CD14-positive monocyte (primary cell): ENCODE measurements around the gene IL31RA. TPM values are rescaled to one million over a fixed set of nuclear protein-coding genes. Genes with fewer than 3 reads are reported as not detected.
A peak's percentile ranks its signal among the peaks of the same experiment; 100 is the strongest.

Experiments used
- DNase-seq, 3 donors: peaks; one replicate each; pipeline ENCODE4 v3.0.0-alpha.2; 2011 to 2022
- H2AFZ ChIP-seq: 2 replicates; pipeline ENCODE4 v1.6.0; 2012; ENCODE audit warnings: mild to moderate bottlenecking, low read depth, low read length, inconsistent platforms; ENCODE audit not compliant: insufficient read depth, poor library complexity, severe bottlenecking
- H3K27ac ChIP-seq, 2 donors: 1 replicate in 1 of 2; 2 replicates in 1 of 2; pipeline ENCODE4 v1.5.1; 2012 to 2013; ENCODE audit warnings: low read length in 2 of 2, control low read depth in 1 of 2, inconsistent platforms in 1 of 2, low read depth in 1 of 2, mild to moderate bottlenecking in 1 of 2
- H3K27me3 ChIP-seq, 2 donors: one replicate each; pipeline versions ENCODE4 v1.6.0 to v1.6.1; 2011 to 2013; ENCODE audit warnings: low read length in 2 of 2; ENCODE audit not compliant: control insufficient read depth in 2 of 2, insufficient read depth in 2 of 2
- H3K36me3 ChIP-seq, 2 donors: replicated peaks in 1 of 2; 1 replicate in 1 of 2; 2 replicates in 1 of 2; pipeline versions ENCODE4 v1.5.1 to v1.6.1; 2012 to 2013; ENCODE audit warnings: low read length in 2 of 2, control low read depth in 1 of 2, inconsistent platforms in 1 of 2, mild to moderate bottlenecking in 1 of 2; ENCODE audit not compliant: insufficient read depth in 2 of 2, control insufficient read depth in 1 of 2
- H3K4me1 ChIP-seq, 2 donors: 1 replicate in 1 of 2; 2 replicates in 1 of 2; pipeline versions ENCODE4 v1.5.1 to v1.6.1; 2012 to 2013; ENCODE audit warnings: low read length in 2 of 2, control low read depth in 1 of 2, inconsistent platforms in 1 of 2, mild to moderate bottlenecking in 1 of 2, moderate library complexity in 1 of 2; ENCODE audit not compliant: insufficient read depth in 2 of 2, control insufficient read depth in 1 of 2
- H3K4me2 ChIP-seq: replicated peaks from 2 replicates; pipeline ENCODE3; 2012; ENCODE audit warnings: low read length, moderate library complexity, mild to moderate bottlenecking; ENCODE audit not compliant: poor library complexity, severe bottlenecking; ENCODE audit errors: extremely low read depth
- H3K4me3 ChIP-seq, 3 experiments: fragments of 200-600 bp in 1 of 3; sonication (generic) in 1 of 3; replicated peaks in 1 of 3; 1 replicate in 2 of 3; 2 replicates in 1 of 3; pipeline ENCODE4 v1.5.1; 2011 to 2013; ENCODE audit warnings: low read length in 3 of 3, mild to moderate bottlenecking in 3 of 3, control low read depth in 2 of 3, low read depth in 2 of 3, inconsistent platforms in 1 of 3, moderate library complexity in 1 of 3
- H3K79me2 ChIP-seq: 2 replicates; pipeline ENCODE4 v1.6.0; 2012; ENCODE audit warnings: mild to moderate bottlenecking, control low read depth, inconsistent platforms, low read length, moderate library complexity; ENCODE audit not compliant: insufficient read depth
- H3K9ac ChIP-seq: 2 replicates; pipeline ENCODE4 v1.6.0; 2017; ENCODE audit warnings: low read length, mild to moderate bottlenecking; ENCODE audit not compliant: insufficient read depth, poor library complexity, severe bottlenecking
- H3K9me3 ChIP-seq, 2 donors: replicated peaks in 1 of 2; 1 replicate in 1 of 2; 2 replicates in 1 of 2; pipeline versions ENCODE4 v1.5.1 to v1.6.1; 2012 to 2013; ENCODE audit warnings: low read length in 2 of 2, control low read depth in 1 of 2; ENCODE audit not compliant: control insufficient read depth in 1 of 2, insufficient read depth in 1 of 2
- H4K20me1 ChIP-seq: 2 replicates; pipeline ENCODE4 v1.6.0; 2012; ENCODE audit warnings: mild to moderate bottlenecking, low read length, control low read depth, moderate library complexity; ENCODE audit not compliant: insufficient read depth
- H3K27ac Mint-ChIP-seq, 7 donors: one replicate each; pipeline ENCODE4 v1.8.0; 2020; ENCODE audit warnings: mild to moderate bottlenecking in 7 of 7, mixed read lengths in 7 of 7, moderate library complexity in 6 of 7, inconsistent platforms in 2 of 7
- H3K27me3 Mint-ChIP-seq, 3 donors: one replicate each; pipeline ENCODE4 v1.8.0; 2021 to 2022; ENCODE audit warnings: low read depth in 3 of 3, mild to moderate bottlenecking in 3 of 3, mixed read lengths in 3 of 3, moderate library complexity in 3 of 3, inconsistent platforms in 1 of 3
- H3K36me3 Mint-ChIP-seq, 2 donors: one replicate each; pipeline ENCODE4 v1.8.0; 2020; ENCODE audit warnings: mixed read lengths in 2 of 2, inconsistent platforms in 1 of 2, mild to moderate bottlenecking in 1 of 2
- H3K4me1 Mint-ChIP-seq: one replicate; pipeline ENCODE4 v1.8.0; 2020; ENCODE audit warnings: mild to moderate bottlenecking, mixed read lengths
- H3K4me3 Mint-ChIP-seq, 2 donors: one replicate each; pipeline ENCODE4 v1.8.0; 2020; ENCODE audit warnings: mild to moderate bottlenecking in 2 of 2, mixed read lengths in 2 of 2, moderate library complexity in 1 of 2
- H3K9me3 Mint-ChIP-seq, 7 donors: one replicate each; pipeline ENCODE4 v1.8.0; 2020 to 2022; ENCODE audit warnings: mixed read lengths in 7 of 7, mild to moderate bottlenecking in 6 of 7, moderate library complexity in 6 of 7, inconsistent platforms in 2 of 7
- CTCF ChIP-seq: fragments of 200-600 bp; IDR thresholded peaks from one replicate; pipeline ENCODE4 v1.8.0; 2022; ENCODE audit warnings: antibody characterized with exemption, mild to moderate bottlenecking
- WGBS: methylation state at CpG from one replicate; pipeline ENCODE4 v1.1.5; 2013; ENCODE audit warnings: missing lambda C conversion rate; ENCODE audit not compliant: insufficient coverage; 5-methylcytosine and 5-hydroxymethylcytosine counted together
- intact Hi-C, 2 donors: fragments of 100-400 bp; cut with micrococcal nuclease; formaldehyde crosslinking; loops; one replicate each; pipeline versions ENCODE4 v1.15.0 to v1.15.1; 2023
- polyA plus RNA-seq, 3 donors: library from polyadenylated mRNA; depleted of rRNA in 1 of 3; unstranded in 2 of 3; stranded (reverse) in 1 of 3; fragments of 300-500 nt in 2 of 3; fragments of >200 nt in 1 of 3; fragmentation: Illumina TruSeq in 2 of 3; gene quantifications; 1 replicate in 2 of 3; 2 replicates in 1 of 3; pipeline ENCODE4 v1.2.3, GENCODE V29; 2012 to 2021

The IL31RA gene
- polyA plus RNA-seq, 3 donors, result 0.52 to 1.8 (median 1.3) TPM

GRCh38 chr5:55851675-55851979, 470 bp downstream of the IL31RA start:
- no peak overlapping the region for H3K4me3 Mint-ChIP-seq
- H3K27ac ChIP-seq, result peak overlapping the region in 1 of 2 donors; percentile 30
- H3K27me3 Mint-ChIP-seq, result peaks cover 1 to 3% (median 2%) of the 10 kb centered on the region in 3 donors
- H3K27me3 ChIP-seq, result no peaks in the 10 kb centered on the region
- peaks cover 57 to 60% of the 10 kb centered on the region in 2 donors for H3K4me1 ChIP-seq
- peaks cover 54% of the 10 kb centered on the region for H3K4me1 Mint-ChIP-seq
- intact Hi-C loops, result no loop called here
- no peaks in the 10 kb centered on the region for H3K36me3 Mint-ChIP-seq
- no peaks in the 10 kb centered on the region for H3K36me3 ChIP-seq
- H4K20me1 ChIP-seq, result no peaks in the 10 kb centered on the region
- no peak overlapping the region for H3K4me2 ChIP-seq
- no CpG with 5 or more reads among the region's 2 CpGs for WGBS
- peak overlapping the region in 6 of 7 donors; percentile 20 to 92 (median 84) for H3K27ac Mint-ChIP-seq
- DNase-seq, result no peak
- no peak for TF ChIP-seq CTCF
- H3K9ac ChIP-seq, result no peak overlapping the region
- peaks cover 38% of the 10 kb centered on the region for H3K79me2 ChIP-seq
- H3K9me3 Mint-ChIP-seq, result peaks cover 0 to 1% (median 0%) of the 10 kb centered on the region in 7 donors
- no peaks in the 10 kb centered on the region for H3K9me3 ChIP-seq
- no peak overlapping the region for H2AFZ ChIP-seq
- no peak overlapping the region for H3K4me3 ChIP-seq

- H3K27ac Mint-ChIP-seq, result peak overlapping the region; percentile 85 to 93 (median 91)
- peaks cover 65 to 68% of the 10 kb centered on the region in 2 donors for H3K4me1 ChIP-seq
- peak overlapping the region in 2 of 3 experiments; percentile 35 to 62 for H3K4me3 ChIP-seq
- H3K27me3 Mint-ChIP-seq, result peaks cover 1 to 3% (median 2%) of the 10 kb centered on the region in 3 donors
- WGBS, result no CpG with 5 or more reads among the region's 3 CpGs
- peak overlapping the region; percentile 39 for H2AFZ ChIP-seq
- H3K9ac ChIP-seq, result no peak overlapping the region
- no peaks in the 10 kb centered on the region for H3K27me3 ChIP-seq
- no peaks in the 10 kb centered on the region for H3K36me3 Mint-ChIP-seq
- peaks cover 0 to 1% (median 0%) of the 10 kb centered on the region in 7 donors for H3K9me3 Mint-ChIP-seq
- peak overlapping the region; percentile 56 for H3K4me2 ChIP-seq
- intact Hi-C loops, result no loop called here
- peaks cover 47% of the 10 kb centered on the region for H3K79me2 ChIP-seq
- no peaks in the 10 kb centered on the region for H4K20me1 ChIP-seq
- H3K27ac ChIP-seq, result peak overlapping the region in 1 of 2 donors; percentile 78
- no peaks in the 10 kb centered on the region for H3K9me3 ChIP-seq
- peak overlapping the region in 1 of 2 donors; percentile 68 for H3K4me3 Mint-ChIP-seq
- TF ChIP-seq CTCF, result no peak
- H3K36me3 ChIP-seq, result no peaks in the 10 kb centered on the region
- no peak for DNase-seq
- peaks cover 62% of the 10 kb centered on the region for H3K4me1 Mint-ChIP-seq
Observed at GRCh38 chr5:55852503-55852902, 1.3 kb downstream of the IL31RA start.
